Aorta (tissue), 5 donors: ENCODE measurements around the gene SPATC1L. TPM values are rescaled to one million over a fixed set of nuclear protein-coding genes. Genes with fewer than 3 reads are reported as not detected.
"Not testable (repeated sequence)": the region's sequence is repeated elsewhere in the genome, so short reads cannot be mapped to it uniquely, and the experiment has no call there.

Experiments
- ATAC-seq: fragments of 200-7000 bp; cut with Tn5 transposase; one replicate; pipeline ENCODE4 v1.9.1; 2022; ENCODE audit warnings: moderate library complexity; ENCODE audit not compliant: low FRiP score
- DNase-seq, 2 donors: peaks; one replicate each; pipeline ENCODE4 v3.0.0-alpha.2; 2020
- H3K27ac ChIP-seq, 2 donors: one replicate each; pipeline ENCODE4 v1.5.1; 2013; ENCODE audit warnings: low read length in 2 of 2, mild to moderate bottlenecking in 2 of 2, moderate library complexity in 2 of 2, control low read depth in 1 of 2, inconsistent platforms in 1 of 2, low read depth in 1 of 2
- H3K27me3 ChIP-seq, 2 donors: one replicate each; pipeline ENCODE4 v1.6.1; 2013; ENCODE audit warnings: control low read depth in 1 of 2, low read length in 1 of 2, mild to moderate bottlenecking in 1 of 2, moderate library complexity in 1 of 2; ENCODE audit not compliant: insufficient read depth in 2 of 2, control insufficient read depth in 1 of 2
- H3K36me3 ChIP-seq, 2 donors: one replicate each; pipeline ENCODE4 v1.6.1; 2013; ENCODE audit warnings: control low read depth in 1 of 2, low read length in 1 of 2, mild to moderate bottlenecking in 1 of 2; ENCODE audit not compliant: insufficient read depth in 2 of 2, control insufficient read depth in 1 of 2
- H3K4me1 ChIP-seq, 2 donors: one replicate each; pipeline ENCODE4 v1.6.1; 2013; ENCODE audit warnings: low read length in 2 of 2, control low read depth in 1 of 2, mild to moderate bottlenecking in 1 of 2, moderate library complexity in 1 of 2; ENCODE audit not compliant: insufficient read depth in 2 of 2, control insufficient read depth in 1 of 2
- H3K4me3 ChIP-seq, 2 donors: one replicate each; pipeline ENCODE4 v1.5.1; 2013; ENCODE audit warnings: low read length in 2 of 2, control low read depth in 1 of 2, mild to moderate bottlenecking in 1 of 2
- H3K9me3 ChIP-seq: one replicate; pipeline ENCODE4 v1.6.1; 2013; ENCODE audit warnings: mild to moderate bottlenecking, low read length; ENCODE audit not compliant: control insufficient read depth
- WGBS, 2 donors: extraction: QIAGEN DNeasy Blood & Tissue Kit; methylation state at CpG; one replicate each; pipeline ENCODE4 v1.1.7; 2013; 5-methylcytosine and 5-hydroxymethylcytosine counted together
- intact Hi-C, 2 donors: fragments of 100-400 bp; cut with DNase I; formaldehyde crosslinking; loops; one replicate each; pipeline versions ENCODE4 v1.14.2 to v1.15.0; 2022
- polyA plus RNA-seq, 2 donors: library from polyadenylated mRNA; stranded (reverse); fragments of 200-250 nt; gene quantifications; one replicate each; pipeline ENCODE4 v1.2.3, GENCODE V29; 2013
- total RNA-seq, 2 donors: library from RNA; stranded (reverse); fragmentation: NEBNext Ultra II Directional; extraction: Animal tissue kit (Norgen Biotek cat#: 25700); gene quantifications; one replicate each; pipeline ENCODE4 v1.2.1, GENCODE V29; 2021
- donor health status: healthy with polysubstance abuse.
- donor health status: Bipolar disorder and iron deficiency.
- donor health status: DM: no; HTN: no; CAD: no.
- donor health status: DM: no; HTN: no; CAD: no.
- donor health status: DM: yes; HTN: yes; CAD: no.

Gene SPATC1L
- total and polyA plus RNA-seq, 4 donors, result 2.4 to 47.9 (median 8.8) TPM

DNA sequence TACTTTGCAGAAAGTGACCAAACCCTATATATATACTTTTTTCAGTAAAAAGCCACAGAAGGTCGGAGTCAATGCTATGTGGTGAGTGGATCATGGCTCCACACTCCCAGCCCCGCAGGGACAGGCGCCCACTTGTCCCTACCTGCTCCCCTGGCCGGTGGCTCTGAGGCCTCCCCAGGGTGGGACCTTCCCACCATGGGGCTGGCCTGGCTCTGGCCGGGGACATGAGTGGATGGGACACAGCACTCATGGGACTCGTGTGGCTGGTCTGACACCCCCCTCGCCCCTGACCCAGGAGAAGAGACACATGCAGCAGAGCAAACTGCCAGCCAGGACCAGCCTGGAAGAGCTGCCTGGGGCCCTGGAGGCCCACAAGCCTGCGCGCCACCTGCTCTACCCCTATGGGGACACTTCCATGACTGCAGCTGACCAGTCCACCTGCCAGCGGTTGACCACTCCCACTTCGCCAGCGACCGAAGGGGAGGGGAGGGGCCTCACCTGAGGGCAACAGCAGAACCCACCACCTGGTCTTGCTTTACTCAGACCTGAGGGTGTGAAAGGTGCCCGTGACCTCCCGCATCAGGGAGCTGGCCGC, 2.2 kb downstream of the SPATC1L start:
- no peak for ATAC-seq
- Histone ChIP-seq H3K9me3 (no peaks in the 10 kb centered on the region), H3K4me3 (no peak overlapping the region), H3K36me3 (no peaks in the 10 kb centered on the region), H3K27ac (no peak overlapping the region), H3K27me3 (no peaks in the 10 kb centered on the region), H3K4me1 (no peaks in the 10 kb centered on the region)
- DNase-seq, result peak; percentile 46 to 78
- intact Hi-C loops, result loop anchor here in 1 of 2 donors (5.0 kb wide), 1 partner anchor 140 kb away; the partner anchor contains the start of genes C21orf58 and PCNT
- 83 to 89% methylated on average over 15 to 16 of the region's 16 CpGs for WGBS, 2 donors

DNA sequence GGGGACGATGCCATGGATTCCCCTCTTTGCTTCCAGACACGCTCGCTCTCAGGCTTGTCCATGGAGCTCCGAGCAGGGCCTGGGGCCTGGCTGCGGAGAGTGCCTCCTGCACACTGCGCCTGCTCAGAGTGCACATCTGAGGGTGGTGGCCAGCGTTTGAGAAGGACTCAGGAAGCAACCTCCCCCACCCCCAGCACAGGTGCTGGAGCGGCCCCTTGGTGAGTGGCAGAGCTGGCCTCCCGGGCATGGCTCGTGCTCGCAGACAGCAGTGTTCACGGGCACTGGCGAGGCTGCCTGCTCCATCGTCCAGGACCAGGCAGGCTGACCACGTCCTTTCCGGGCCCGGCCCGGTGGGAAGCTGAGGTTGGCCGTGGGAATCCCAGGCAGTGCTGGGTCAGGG, 2.8 kb downstream of the SPATC1L start:
- no peak for ATAC-seq

DNA sequence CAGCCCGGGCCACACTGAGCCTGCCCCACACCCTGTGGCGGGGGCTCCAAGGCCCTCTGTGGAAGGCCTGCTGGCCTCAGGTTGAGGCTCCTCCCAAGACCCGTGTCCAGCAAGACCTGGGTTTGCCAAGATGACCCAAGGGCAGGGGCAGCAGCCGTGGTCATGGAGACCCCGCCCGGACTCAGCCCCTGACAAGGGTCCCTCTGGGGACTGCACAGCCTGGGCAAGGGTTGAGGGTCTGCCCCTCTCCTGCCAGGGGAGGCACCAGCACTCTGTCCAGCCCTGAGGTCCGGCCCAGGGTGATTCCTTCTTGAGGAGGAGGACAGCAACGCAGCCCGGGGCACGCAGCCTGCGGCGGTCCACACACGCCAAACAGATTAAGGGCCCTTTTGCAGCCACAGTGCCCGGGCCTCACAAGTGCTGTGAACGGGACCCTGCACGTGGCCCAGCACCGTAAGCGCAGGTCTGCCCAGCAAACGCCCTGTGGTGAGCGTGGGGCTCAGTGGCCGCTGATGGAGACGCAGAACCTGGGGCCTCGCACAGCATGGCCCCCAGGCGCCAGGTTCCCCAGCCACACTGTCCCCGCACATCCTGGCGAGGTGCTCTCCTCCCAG, 3.4 kb downstream of the SPATC1L start:
- H3K4me3 ChIP-seq, result no peak overlapping the region
- 89 to 94% methylated on average over 26 of the region's 26 CpGs for WGBS, 2 donors
- no peaks in the 10 kb centered on the region for H3K4me1 ChIP-seq
- ATAC-seq, result no peak
- peak; percentile 48 to 73 for DNase-seq
- intact Hi-C loops, result loop anchor here in 1 of 2 donors (5.0 kb wide), 1 partner anchor 141 kb away; the partner anchor contains the start of genes C21orf58 and PCNT
- H3K9me3 ChIP-seq, result no peaks in the 10 kb centered on the region
- H3K27ac ChIP-seq, result no peak overlapping the region
- no peaks in the 10 kb centered on the region for H3K27me3 ChIP-seq
- no peaks in the 10 kb centered on the region for H3K36me3 ChIP-seq

More for the DNA sequence above, 2.8 kb downstream of the SPATC1L start:
- H3K4me3 ChIP-seq, result no peak overlapping the region
- 89% methylated on average over 19 of the region's 19 CpGs for WGBS, 2 donors
- no peak overlapping the region for H3K27ac ChIP-seq
- no peaks in the 10 kb centered on the region for H3K4me1 ChIP-seq
- H3K27me3 ChIP-seq, result no peaks in the 10 kb centered on the region
- peak; percentile 42 to 72 for DNase-seq
- intact Hi-C loops, result loop anchor here in 1 of 2 donors (5.0 kb wide), 1 partner anchor 141 kb away; the partner anchor contains the start of genes C21orf58 and PCNT
- no peaks in the 10 kb centered on the region for H3K36me3 ChIP-seq
- no peaks in the 10 kb centered on the region for H3K9me3 ChIP-seq

DNA sequence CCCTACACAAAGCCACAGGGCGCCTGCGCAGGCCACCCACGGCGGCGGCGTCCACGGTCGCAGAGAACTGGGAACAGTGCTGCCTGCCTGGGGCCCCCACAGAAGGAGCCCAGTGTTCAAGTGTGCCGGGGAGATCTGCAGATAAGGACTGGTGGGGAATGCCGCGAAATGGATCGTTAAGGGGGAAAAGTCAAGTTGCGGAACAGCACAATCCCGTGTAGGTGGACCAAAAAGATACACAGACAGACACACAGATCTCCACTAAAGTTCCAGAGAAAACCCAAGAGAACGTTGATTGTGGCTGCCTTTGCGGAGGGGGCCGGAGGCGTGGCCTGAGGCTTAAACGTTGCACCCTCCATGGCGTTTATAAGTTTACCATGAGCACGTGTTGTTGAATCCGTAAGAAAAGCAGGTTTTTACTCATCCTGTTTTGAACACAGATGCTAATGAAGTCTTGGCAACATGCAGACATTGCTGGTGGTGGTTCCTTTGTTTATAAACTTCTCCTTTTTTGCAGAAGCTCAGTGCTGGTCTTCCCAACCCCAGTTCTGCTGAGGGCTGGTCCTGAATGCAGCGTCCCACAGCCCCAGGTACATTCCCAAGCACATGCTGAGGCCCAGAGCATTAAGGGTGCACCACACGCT, 4.1 kb downstream of the SPATC1L start:
- no peak for DNase-seq
- no peak for ATAC-seq
- intact Hi-C loops, result loop anchor here in 1 of 2 donors (5.0 kb wide), 1 partner anchor 142 kb away; the partner anchor contains the start of genes C21orf58 and PCNT

GRCh38 chr21:46179708-46180078, 4.6 kb downstream of the SPATC1L start:
- no peaks in the 10 kb centered on the region for H3K4me1 ChIP-seq
- 88 to 90% methylated on average over 17 of the region's 17 CpGs for WGBS, 2 donors
- H3K4me3 ChIP-seq, result no peak overlapping the region
- no peaks in the 10 kb centered on the region for H3K27me3 ChIP-seq
- H3K36me3 ChIP-seq, result no peaks in the 10 kb centered on the region
- DNase-seq (peak; percentile 46 to 72), ATAC-seq (no peak)
- no peaks in the 10 kb centered on the region for H3K9me3 ChIP-seq
- no peak overlapping the region for H3K27ac ChIP-seq
- intact Hi-C loops, result loop anchor here in 1 of 2 donors (5.0 kb wide), 1 partner anchor 143 kb away; the partner anchor contains the start of genes C21orf58 and PCNT

More for the DNA sequence above, 4.1 kb downstream of the SPATC1L start:
- no peaks in the 10 kb centered on the region for H3K9me3 ChIP-seq
- H3K4me3 ChIP-seq, result no peak overlapping the region
- no peak overlapping the region for H3K27ac ChIP-seq
- no peaks in the 10 kb centered on the region for H3K27me3 ChIP-seq
- WGBS, 2 donors, result 85 to 88% methylated on average over 24 of the region's 24 CpGs
- H3K4me1 ChIP-seq, result no peaks in the 10 kb centered on the region
- no peaks in the 10 kb centered on the region for H3K36me3 ChIP-seq

- intact Hi-C loops, result no loop called here
- ATAC-seq (no peak), DNase-seq (no peak)
- H3K27me3 ChIP-seq, result no peaks in the 10 kb centered on the region
- H3K27ac ChIP-seq, result no peak overlapping the region
- no peaks in the 10 kb centered on the region for H3K4me1 ChIP-seq
- no peak overlapping the region for H3K4me3 ChIP-seq
- WGBS, 2 donors, result 89 to 90% methylated on average over 4 of the region's 4 CpGs
- no peaks in the 10 kb centered on the region for H3K9me3 ChIP-seq
- no peaks in the 10 kb centered on the region for H3K36me3 ChIP-seq
Measured at GRCh38 chr21:46178961-46179360, 5.3 kb downstream of the SPATC1L start.

- ATAC-seq, intact Hi-C loops, H3K27ac ChIP-seq, H3K4me3 ChIP-seq, H3K27me3 ChIP-seq, H3K9me3 ChIP-seq, H3K36me3 ChIP-seq, DNase-seq, H3K4me1 ChIP-seq: not testable (repeated sequence)
- 92 to 96% methylated on average over 3 of the region's 3 CpGs for WGBS, 2 donors
Measured at GRCh38 chr21:46176443-46177129, 7.7 kb downstream of the SPATC1L start.

DNA sequence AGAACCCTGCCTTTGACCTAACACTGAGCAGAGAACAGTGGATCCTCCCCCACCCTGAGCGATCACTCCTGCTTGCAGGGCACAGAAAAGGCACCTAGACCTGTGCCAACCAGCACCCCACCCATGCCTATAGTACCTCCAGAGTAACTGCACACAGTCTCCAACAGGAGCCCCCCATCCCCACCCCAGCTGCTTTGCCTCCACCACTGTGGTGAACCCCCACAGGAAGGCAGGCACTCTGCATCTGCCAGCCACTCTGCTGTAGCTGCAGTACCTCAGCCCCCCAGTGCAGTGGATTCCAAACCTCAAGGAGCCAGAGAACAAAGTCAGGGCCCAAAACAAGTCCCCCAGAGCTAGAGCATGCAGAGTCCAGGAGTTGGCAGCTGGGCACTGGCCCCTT, 10.7 kb downstream of the SPATC1L start:
- Histone ChIP-seq H3K27me3 (no peaks in the 10 kb centered on the region), H3K27ac (no peak overlapping the region), H3K4me1 (no peaks in the 10 kb centered on the region), H3K36me3 (no peaks in the 10 kb centered on the region), H3K9me3 (no peaks in the 10 kb centered on the region), H3K4me3 (no peak overlapping the region)
- 90 to 93% methylated on average over 1 of the region's 1 CpG for WGBS, 2 donors
- intact Hi-C loops, result no loop called here
- ATAC-seq (no peak), DNase-seq (peak; percentile 22 to 37)
